Liver (tissue), 3 donors: Measurements from ENCODE around the gene ACADSB.

Source experiments
- ATF3 ChIP-seq: IDR thresholded peaks from 2 replicates; pipeline ENCODE4 v1.6.1; 2016; ENCODE audit warnings: antibody characterized with exemption
- HNF4A ChIP-seq, 2 donors: conservative IDR thresholded peaks; 2 replicates each; pipeline ENCODE4 v1.6.1; 2016; ENCODE audit warnings: antibody characterized with exemption in 2 of 2, mild to moderate bottlenecking in 2 of 2
- JUND ChIP-seq, 2 donors: IDR thresholded peaks; 2 replicates each; pipeline ENCODE4 v1.6.1; 2016; ENCODE audit warnings: antibody characterized with exemption in 2 of 2
- YY1 ChIP-seq: IDR thresholded peaks from 2 replicates; pipeline ENCODE4 v1.6.1; 2016; ENCODE audit warnings: antibody characterized with exemption, mild to moderate bottlenecking
- ZBTB33 ChIP-seq: IDR thresholded peaks from 2 replicates; pipeline ENCODE4 v1.6.1; 2016; ENCODE audit warnings: antibody characterized with exemption
- TF ChIP-seq, protein P1 (sequence below): fragments of 150-350 bp; IDR thresholded peaks from 2 replicates; pipeline ENCODE4 v1.5.1; 2017; ENCODE audit warnings: improper control_type of control experiment, low read depth, low read length; ENCODE audit not compliant: missing input control
- donor health status: healthy.
- donor health status: healthy.

DNA sequence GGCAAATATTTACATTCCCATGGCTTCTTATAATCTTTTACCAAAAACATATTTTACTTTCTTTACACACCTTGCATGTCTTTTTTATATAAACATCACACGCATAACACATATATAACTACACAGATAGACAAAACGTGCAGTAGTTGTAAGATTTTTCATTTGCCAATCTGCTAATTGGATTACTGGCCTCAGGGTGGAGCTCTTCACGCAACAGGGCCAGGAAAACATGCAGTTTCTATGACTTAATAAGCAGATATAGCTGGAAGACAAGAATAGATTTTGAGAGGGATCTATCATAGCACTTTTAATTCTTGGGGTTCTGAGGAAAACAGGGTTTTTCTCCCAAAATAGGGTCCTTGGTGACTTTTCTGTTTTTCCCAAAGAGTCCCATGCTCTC is 12.7 kb downstream of the ACADSB start:
- TF ChIP-seq, protein P1, sequence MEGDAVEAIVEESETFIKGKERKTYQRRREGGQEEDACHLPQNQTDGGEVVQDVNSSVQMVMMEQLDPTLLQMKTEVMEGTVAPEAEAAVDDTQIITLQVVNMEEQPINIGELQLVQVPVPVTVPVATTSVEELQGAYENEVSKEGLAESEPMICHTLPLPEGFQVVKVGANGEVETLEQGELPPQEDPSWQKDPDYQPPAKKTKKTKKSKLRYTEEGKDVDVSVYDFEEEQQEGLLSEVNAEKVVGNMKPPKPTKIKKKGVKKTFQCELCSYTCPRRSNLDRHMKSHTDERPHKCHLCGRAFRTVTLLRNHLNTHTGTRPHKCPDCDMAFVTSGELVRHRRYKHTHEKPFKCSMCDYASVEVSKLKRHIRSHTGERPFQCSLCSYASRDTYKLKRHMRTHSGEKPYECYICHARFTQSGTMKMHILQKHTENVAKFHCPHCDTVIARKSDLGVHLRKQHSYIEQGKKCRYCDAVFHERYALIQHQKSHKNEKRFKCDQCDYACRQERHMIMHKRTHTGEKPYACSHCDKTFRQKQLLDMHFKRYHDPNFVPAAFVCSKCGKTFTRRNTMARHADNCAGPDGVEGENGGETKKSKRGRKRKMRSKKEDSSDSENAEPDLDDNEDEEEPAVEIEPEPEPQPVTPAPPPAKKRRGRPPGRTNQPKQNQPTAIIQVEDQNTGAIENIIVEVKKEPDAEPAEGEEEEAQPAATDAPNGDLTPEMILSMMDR, result peak; percentile 47
- TF ChIP-seq YY1 (no peak), JUND (IDR thresholded peaks at IDR 0.05) (no peak), ATF3 (no peak), ZBTB33 (no peak), HNF4A (conservative IDR thresholded peaks at IDR 0.05) (peak in 1 of 2 donors; percentile 16)
